ENCODE data around the gene HMGN1.

Gene HMGN1

DNA sequence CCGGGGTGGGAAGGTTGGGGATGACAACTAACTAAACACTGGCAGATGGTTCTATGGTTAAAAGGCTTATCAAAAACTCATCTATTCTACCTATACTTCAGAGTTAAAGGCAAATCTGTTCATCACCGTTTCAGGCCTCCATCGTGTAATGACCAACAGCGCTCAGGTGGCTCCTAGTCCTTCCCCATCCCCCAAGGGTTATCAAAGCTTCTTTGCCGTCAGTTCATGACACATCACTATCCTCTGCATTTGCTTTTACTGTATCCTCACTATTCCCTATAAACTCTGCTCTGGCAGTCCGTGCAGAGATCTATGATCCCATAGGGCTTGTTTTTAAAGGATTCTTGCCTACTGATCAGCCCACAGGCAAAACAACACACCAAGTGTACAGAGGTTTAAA lies 8.2 kb downstream of the HMGN1 start:
- DNase-seq = no peak
- intact Hi-C loops (cut with DNase I) = no loop called here

DNA sequence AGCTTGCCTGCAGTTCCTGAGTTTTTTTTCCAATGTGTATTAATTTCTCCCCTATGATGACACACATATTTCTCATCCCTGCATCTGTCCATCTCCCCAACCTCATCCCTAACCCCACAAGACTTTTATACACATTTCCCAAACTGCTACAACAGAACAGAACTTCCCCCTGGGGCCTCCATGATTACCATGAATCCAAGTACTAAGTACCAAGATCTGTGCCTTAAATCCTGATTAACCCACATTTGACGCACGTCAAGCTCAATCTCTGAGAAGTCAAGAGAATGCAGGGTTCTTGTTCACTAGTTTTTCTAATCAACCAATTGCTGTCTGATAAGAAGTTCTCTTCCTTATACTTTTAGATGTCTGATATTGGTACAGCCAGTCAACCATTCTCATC lies 9.7 kb downstream of the HMGN1 start:
- intact Hi-C loops (cut with DNase I) = no loop called here
- no peak for DNase-seq

DNA sequence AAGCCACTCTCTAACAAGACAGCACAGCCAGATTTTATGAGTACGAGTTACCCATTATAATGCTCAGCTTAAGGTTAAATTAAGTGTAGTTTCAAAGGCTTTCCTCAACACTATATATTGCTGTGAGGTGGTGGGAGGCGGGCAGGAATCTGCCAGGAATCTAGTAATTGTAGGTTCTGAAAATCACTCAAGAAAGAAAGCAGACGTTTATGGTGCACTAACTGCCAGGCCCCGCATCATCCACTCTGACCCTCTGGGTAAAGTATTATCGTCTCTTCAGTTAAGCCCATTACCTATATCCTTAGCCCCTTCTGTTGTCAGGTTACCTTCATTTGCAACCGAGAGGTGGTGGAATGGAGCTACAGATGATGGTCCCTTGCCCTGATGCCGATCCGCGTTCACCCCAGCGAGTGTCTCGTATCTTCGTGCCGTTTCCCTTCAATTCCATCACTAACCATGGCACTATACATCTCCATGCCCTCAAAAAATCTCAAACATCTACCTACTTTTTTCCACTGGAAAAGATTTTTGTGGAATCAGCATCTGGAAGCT lies 12.4 kb downstream of the HMGN1 start:
- DNase-seq = no peak
- intact Hi-C loops (cut with DNase I) = no loop called here

DNA sequence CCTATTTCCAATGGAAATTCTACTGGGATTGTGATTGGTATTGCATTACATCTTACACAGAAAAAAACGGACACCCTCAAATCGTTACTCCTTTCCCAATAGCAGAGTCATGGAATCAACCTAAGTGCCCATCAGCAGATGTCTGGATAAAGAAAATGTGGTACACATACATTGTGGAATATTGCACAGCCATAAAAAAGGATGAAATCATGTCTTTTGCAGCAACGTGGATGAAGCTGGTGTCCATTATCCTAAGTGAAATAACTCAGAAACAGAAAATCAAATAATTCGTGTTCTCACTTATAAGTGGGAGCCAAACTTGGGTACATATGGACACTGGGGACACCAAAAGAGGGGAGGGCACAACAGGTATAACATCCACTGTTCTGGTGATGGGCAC lies 14.3 kb downstream of the HMGN1 start:
- no peak for DNase-seq
- intact Hi-C loops (cut with DNase I) = no loop called here

DNA sequence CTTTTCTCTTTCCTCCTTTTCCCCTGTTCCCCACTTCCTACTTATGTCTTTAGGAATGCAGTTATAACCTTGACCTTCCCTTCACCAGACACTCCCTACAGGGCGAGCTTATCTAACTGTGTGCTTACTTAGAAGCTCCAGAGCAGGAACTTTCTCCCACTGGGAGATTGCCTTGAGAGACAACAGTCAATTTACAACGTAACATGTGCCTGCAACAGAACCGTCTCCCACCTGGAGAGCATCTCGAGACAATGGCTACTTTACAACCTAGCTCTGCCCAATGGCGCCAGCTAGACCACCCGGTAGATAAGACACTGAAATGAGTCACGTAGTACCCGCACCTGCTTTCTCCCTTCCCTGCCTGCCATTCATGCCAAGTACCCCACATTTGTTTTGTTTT lies 16.7 kb downstream of the HMGN1 start:
- intact Hi-C loops (cut with DNase I) = no loop called here
- no peak for DNase-seq

DNA sequence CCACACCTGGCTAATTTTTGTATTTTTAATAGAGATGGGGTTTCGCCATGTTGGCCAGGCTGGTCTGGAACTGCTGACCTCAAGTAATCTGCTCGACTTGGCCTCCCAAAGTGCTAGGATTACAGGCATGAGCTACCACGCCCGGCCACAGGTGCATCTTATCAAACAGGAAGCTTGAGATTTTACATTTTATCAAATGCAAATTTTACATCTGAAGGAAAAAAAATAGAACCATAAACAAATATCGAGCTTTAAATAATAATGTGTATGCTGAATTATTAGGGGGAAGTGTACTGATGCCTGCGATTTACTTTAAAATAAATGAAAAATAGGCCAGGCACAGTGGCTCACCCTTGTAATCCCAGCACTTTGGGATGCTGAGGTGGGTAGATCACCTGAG lies 18.9 kb downstream of the HMGN1 start:
- intact Hi-C loops (cut with DNase I) = no loop called here
- peak in 1 of 10 donors; percentile 8 for DNase-seq

DNA sequence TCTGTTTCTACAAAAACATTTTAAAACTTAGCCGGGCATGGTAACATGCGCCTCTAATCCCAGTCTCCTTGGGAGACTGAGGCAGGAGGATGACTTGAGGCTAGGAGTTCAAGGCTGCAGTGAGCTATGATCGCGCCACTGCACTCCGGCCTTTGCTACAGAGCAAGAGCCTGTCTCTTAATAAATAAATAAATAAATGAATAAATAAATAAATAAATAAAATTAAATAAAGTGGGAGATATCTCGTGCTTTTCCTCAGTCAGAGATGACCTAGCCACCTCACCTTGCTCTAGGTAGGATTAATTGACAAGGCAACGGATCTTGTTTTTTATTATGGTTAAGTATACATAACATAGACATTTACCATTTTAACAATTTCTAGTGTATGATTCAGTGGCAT lies 21.2 kb downstream of the HMGN1 start:
- DNase-seq = peak in 1 of 10 donors; percentile 28
- intact Hi-C loops (cut with DNase I) = no loop called here

DNA sequence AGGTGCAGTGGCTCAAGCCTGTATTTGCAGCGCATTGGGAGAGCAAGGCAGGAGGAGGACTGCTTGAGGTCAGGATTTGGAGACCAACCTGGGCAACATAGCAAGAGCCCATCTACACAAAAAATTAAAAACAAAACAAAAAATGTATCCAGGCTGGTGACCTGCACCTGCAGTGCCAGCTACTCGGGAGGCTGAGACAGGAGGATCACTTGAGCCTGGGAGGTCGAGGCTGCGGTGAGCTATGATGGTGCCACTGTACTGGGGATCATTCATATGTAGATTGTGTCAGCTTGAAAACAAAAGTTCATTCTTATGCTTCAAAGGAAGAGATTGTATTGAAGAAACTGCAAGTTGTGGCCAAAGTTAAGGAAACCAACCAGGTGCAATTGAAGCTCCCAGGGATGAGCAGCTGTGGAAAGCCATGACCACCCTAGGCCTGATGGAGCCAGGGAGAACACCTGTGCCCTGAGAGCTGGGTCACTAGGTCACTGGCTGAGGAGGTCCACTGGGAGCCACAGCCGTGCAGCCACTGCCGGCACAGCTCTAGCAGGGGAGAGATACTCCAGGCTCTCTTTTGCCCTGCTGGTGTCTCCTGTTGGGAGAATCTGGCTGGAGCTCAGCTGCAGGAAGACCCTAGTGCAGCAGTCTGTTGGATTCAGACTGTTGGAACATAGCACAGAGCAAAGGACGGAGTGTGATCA lies 22.1 kb downstream of the HMGN1 start:
- DNase-seq = peak in 1 of 10 donors; percentile 4
- intact Hi-C loops (cut with DNase I) = no loop called here

DNA sequence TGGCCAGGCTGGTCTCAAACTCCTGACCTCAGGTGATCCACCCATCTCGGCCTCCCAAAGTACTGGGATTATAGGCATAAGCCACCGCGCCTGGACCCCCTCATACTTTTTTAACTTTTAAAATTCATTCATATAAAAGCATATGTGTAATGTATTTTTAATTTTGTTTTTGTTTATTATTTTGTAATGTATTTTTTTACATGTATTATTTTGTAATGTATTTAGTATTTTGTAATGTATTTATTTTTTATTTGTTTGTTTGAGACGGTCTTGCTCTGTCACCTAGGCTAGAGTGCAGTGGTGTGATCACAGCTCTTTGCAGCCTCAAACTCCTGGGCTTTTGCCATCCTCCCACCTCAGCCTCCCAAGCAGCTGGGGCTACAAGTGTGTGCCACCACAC lies 23.4 kb downstream of the HMGN1 start:
- no peak for DNase-seq
- intact Hi-C loops (cut with DNase I) = no loop called here

DNA sequence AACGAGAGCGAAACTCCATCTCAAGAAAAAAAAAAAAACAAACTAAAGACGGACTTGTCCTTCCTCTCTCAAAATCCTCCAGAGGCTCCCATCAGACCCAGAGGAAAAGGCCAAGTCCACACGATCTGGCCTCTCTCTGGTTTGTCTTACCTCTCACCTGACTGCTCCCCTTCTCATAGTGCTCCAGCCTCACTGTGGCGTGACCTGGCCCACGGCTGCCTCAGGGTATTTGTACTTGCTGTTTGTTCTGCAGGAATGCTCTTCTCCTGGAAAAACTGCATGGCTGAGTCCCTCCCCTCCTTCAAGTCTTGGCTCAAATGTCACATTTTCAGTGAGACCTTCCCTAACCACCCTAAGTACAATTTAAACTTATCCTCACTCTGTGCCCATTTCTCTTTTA lies 27.5 kb downstream of the HMGN1 start:
- DNase-seq = no peak
- intact Hi-C loops (cut with DNase I) = no loop called here

DNA sequence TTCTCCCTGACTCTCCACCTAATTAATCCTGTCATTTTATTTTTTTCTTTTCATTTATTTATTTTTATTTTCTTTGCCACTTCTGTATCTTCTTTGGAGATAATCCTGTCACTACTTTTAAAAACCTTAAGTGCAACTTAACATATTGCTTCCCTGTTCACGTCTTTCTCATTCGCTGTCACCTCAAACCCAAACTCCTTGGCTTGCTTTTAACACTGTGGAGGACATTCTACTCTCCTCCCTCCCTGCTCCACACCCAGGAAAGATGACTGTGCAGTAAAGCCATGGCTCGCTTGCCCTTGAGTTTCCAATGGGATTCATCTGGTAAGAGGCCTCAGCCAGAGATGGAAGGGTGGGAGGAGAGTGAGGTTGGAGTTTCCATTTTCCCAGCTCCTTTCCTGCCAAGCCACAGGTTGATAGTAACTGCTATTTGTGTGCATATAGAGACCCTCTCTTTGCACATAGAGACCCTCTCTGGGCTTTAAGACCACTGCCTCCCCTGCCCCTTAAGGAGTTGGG lies 29.0 kb downstream of the HMGN1 start:
- intact Hi-C loops (cut with DNase I) = no loop called here
- DNase-seq = no peak

DNA sequence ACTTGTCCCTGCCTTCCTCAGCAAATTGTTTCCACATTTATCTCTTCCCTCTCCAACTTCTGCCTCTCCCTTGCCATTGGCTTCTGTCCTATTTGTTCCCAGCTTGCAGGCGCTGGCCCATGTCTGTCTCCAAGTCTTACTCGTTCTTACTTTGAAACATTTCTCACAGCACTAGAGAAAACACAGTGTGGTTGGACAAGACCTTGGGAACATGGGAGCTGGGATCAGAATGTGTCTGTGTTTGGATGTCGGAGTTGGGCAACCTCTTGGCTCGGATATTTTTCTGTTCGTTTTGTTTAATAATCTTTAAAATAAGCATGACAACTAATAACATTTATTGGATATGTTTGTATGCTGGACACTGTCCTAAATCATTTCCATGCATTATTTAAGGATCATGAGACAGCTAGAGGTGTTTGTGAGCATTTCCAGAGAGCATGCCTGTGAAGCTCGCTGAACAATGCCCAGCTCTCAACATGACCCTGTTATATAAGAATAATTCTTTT lies 29.6 kb downstream of the HMGN1 start:
- intact Hi-C loops (cut with DNase I) = no loop called here

DNA sequence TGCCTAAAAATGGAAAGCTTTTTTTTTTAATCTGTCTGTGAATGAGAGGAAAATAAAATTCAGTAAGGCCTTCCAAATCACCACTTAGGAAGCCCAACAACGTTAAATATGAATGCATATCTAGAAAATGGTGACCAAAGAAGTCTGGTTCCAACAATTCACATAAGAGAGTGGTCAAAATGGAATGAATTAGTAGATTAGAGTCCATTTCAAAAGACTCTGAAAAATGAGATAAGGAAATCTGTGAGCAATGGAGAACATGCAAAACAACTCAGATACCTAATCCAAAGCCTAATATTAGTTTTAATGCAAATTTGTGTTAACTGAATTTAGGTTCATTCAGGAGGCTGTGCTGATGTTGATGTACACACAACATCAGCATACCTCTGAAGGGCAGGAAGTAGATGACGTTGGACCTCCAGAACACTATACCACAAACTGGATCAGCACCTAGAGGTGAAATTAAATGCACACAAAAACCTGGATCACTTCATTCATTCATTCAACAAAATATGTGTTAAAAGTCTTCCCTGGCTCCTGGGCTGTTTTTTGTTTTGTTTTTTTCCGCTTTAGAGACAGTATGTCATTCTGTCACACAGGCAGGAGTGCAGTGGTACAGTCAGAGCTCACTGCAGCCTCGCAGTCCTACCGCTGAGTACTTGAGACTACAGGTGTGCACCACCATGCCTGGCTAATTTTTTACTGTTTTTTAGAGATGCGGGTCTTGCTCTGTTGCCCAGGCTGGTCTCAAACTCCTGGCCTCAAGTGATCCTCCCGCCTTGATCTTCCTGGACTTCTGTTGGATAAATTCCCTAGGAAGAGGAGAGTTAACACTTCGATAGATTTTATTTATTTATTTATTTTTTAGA lies 30.6 kb downstream of the HMGN1 start:
- no peak for DNase-seq
- intact Hi-C loops (cut with DNase I) = no loop called here

More for the DNA sequence above, 29.6 kb downstream of the HMGN1 start:
- no peak for DNase-seq

DNA sequence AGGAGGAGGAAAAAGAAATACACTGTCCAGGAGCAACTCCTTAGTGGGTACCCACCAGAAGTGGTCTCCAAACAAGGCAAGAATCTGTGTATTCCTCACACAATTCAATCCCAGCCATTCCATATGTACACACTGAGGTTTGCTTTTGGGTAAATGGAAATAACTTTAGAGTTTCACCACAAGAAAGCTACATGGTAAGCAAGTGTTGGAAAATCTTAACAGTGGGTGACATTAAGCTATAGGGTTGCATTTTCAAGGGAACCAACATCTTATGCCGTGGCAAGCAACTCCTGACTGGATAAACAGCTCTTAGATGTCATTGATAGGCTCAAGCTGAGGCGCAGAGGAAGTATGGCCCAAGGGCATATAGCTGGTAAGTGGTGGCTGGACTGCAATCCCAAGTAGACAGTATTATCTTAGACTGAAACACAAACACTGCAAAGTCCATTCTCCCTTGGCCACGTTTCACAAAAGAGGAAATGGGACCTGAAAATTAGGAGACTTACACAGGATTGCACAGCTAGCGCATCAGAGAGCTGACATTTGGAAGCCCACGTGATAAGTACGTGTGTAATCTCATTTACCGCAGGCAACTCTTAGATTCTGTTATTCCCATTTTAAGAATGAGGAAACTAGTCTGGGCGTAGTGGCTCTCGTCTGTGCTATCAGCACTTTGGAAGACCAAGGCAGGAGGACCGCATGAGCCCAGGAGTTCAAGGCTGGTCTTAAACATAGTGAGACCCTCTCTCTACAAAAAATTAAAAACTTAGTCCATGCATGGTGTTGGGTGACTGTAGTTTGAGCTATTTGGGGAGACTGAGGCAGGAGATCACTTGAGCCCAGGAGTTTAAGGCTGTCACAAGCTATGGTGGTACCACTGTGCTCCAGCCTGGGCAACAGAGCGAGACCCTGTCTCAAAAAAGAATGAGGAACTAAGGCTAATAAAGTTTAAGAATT lies 31.5 kb downstream of the HMGN1 start:
- intact Hi-C loops (cut with DNase I) = no loop called here
- DNase-seq = no peak

DNA sequence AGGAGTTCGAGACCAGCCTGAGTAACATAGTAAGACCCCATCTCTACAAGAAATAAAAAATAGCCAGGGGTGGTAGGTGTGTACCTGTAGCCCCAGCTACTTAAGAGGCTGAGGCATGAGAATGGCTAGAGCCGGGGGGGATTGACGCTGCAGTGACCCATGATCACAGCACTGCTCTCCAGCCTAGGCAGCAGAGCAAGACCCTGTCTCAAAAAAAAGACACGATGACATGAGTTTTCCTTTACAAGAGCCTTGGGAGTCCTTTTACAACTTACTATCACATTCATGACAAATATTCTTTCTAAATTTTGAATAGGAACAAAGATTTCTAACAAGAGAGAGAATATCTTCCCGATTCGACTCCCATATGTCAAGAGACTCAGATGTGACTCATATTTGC lies 32.2 kb downstream of the HMGN1 start:
- DNase-seq = no peak
- intact Hi-C loops (cut with DNase I) = no loop called here

DNA sequence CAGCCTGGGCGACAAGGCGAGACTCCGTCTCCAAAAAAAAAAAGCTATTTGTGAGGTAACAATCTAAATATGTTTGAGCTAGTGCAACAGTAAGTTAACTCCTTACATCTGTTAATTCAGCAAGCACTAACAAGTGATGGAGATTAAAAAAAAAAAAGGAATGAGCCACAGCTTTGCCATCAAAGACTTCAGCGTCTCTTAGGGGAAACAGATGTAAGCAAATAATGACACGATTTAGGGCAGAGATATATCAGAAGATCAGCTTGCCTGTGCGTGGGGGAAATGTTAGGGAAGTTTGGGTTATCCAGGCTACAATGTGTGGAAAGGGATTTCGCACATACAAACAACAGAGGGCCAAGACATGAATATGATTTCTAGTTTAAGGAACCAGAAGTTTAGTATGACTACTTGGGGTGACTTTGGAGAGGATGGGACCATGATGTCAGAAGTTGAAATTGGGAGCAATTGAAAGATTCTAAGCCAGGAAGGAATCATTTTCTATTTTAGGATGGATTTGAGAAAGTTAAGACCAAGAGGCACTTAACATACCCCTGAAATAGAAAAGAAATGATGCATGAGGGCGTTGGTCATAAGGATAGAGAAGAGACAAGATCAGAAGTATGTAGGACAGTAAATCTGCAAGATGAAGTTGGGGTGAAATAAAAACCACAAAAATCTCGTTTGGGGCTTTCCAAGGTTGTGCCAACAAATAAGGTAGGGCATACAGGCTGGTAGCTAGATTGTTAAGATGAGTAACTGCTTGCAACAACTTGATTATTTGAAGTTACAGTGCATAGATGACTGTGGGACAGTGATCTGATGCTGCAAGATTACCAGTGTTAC lies 33.1 kb downstream of the HMGN1 start:
- DNase-seq = no peak
- intact Hi-C loops (cut with DNase I) = no loop called here

DNA sequence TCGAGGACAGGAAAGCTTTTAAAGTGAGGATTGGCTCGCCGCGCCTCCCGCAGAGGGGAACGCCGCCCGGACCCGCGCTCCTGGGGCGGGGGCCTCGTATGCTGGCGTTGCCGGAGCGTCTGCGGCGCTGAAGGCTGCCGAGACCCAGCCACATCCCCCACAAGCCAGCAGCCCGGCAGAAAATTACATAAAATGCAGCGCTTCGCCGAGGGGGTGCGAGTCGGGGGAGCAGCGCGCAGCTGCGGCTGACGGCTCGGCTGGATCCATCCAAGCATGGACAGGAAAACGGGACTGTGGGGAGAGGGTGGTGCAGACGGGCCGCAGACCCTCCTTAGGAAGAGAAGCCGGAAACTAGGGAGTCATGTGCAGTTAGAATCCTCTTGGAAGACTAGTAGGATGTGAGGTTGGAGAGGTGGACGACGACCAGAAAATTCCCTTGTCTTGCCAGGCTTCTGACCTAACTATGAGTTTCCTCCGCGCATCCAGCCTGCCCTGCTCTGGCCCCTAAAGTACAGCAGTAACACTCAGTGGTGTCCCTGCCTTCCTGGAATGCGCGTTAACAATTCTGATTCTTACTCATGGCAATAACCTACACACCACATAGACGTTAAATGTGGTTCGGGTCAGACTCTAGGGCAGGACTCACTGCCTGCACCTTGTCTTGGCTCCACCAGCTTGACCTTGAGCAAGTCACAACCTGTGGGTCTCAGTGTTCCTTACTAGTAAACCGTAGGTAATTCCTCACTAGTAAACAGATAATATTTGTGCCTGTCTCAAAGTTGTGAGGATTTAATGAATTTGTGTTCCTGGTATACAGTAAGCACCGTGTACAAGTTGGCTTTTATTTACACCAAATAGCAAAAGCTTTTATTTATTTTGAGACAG lies 34.5 kb downstream of the HMGN1 start:
- peak; percentile 35 to 94 (median 62) for DNase-seq
- intact Hi-C loops (cut with DNase I) = loop anchor here (5.0 kb wide), 1 partner anchor 128 kb away; no protein-coding TSS in a partner anchor

DNA sequence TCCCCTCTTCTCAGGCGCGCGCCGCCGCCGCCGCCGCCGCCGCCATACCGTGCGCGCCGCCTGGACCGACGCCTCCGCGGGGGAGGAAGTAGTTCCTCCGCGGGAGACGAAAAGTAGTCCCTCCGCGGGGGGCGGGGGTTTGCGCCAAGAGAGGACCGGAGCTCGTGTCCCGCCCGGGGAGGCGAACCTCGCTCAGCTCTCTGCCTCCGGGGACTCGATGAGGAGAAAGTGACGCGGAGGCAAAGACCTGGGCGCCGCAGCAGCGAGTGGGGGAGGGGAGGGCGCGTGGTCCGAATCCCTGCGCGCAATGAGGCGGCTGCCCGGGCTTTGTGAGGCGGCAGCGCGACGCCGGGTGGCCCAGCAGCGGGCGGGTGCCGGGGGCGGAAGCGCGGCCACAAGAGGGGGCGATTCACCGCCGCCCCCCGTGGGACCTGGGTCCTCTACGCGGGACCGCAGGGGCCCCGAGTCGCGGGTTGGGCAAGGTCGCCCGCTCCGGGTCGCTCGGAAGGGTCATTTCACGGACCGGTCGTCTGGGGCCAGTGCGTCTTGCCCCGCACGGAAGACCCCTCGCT lies 35.2 kb downstream of the HMGN1 start, which contains the start of gene BRWD1:
Gene BRWD1 (minus strand): TSS at position 62 of the 572 bp plus-strand sequence. CDS start 141 bp downstream, outside the sequence.
- peak; percentile 61 to 96 (median 71) for DNase-seq
- intact Hi-C loops (cut with DNase I) = loop anchor here (1.0 to 5.0 kb wide), 4 partner anchors 35 to 131 kb away; partner anchors contain the start of genes HMGN1 and PSMG1
